Dendritic cell treated with granulocyte-macrophage colony-stimulating factor and Interleukin-4, amounts not matched to agents 40 ng/mL and 50 ng/mL, for 4 days (primary cell): ENCODE measurements around the gene FOS.
"Not testable (repeated sequence)": the region's sequence is repeated elsewhere in the genome, so short reads cannot be mapped to it uniquely, and the experiment has no call there.

ENCODE experiments used
- H3K27ac Mint-ChIP-seq: one replicate; pipeline ENCODE4 v1.8.0; 2022; ENCODE audit warnings: mild to moderate bottlenecking, mixed read lengths
- H3K27me3 Mint-ChIP-seq: one replicate; pipeline ENCODE4 v1.8.0; 2022; ENCODE audit warnings: mild to moderate bottlenecking, mixed read lengths
- H3K36me3 Mint-ChIP-seq: one replicate; pipeline ENCODE4 v1.8.0; 2022; ENCODE audit warnings: low read depth, mixed read lengths
- H3K4me1 Mint-ChIP-seq: one replicate; pipeline ENCODE4 v1.8.0; 2022; ENCODE audit warnings: low read depth, mixed read lengths
- H3K4me3 Mint-ChIP-seq: one replicate; pipeline ENCODE4 v1.8.0; 2022; ENCODE audit warnings: mild to moderate bottlenecking, moderate library complexity, mixed read lengths
- H3K9me3 Mint-ChIP-seq: one replicate; pipeline ENCODE4 v1.8.0; 2022; ENCODE audit warnings: mixed read lengths
- intact Hi-C: fragments of 100-400 bp; cut with micrococcal nuclease; formaldehyde crosslinking; loops from one replicate; pipeline ENCODE4 v1.15.0; 2022

FOS gene

GRCh38 chr14:75275598-75275997 lies 3.0 kb upstream of the FOS start:
- H3K36me3 Mint-ChIP-seq: peaks cover 20% of the 10 kb centered on the region
- H3K27ac Mint-ChIP-seq: peak overlapping the region; percentile 98
- peaks cover 69% of the 10 kb centered on the region for H3K4me1 Mint-ChIP-seq
- no peaks in the 10 kb centered on the region for H3K9me3 Mint-ChIP-seq
- H3K27me3 Mint-ChIP-seq: peaks cover 10% of the 10 kb centered on the region
- H3K4me3 Mint-ChIP-seq: no peak overlapping the region
- intact Hi-C loops: loop anchor here (5.0 kb wide), 1 partner anchor 88 kb away; no protein-coding TSS in a partner anchor

DNA sequence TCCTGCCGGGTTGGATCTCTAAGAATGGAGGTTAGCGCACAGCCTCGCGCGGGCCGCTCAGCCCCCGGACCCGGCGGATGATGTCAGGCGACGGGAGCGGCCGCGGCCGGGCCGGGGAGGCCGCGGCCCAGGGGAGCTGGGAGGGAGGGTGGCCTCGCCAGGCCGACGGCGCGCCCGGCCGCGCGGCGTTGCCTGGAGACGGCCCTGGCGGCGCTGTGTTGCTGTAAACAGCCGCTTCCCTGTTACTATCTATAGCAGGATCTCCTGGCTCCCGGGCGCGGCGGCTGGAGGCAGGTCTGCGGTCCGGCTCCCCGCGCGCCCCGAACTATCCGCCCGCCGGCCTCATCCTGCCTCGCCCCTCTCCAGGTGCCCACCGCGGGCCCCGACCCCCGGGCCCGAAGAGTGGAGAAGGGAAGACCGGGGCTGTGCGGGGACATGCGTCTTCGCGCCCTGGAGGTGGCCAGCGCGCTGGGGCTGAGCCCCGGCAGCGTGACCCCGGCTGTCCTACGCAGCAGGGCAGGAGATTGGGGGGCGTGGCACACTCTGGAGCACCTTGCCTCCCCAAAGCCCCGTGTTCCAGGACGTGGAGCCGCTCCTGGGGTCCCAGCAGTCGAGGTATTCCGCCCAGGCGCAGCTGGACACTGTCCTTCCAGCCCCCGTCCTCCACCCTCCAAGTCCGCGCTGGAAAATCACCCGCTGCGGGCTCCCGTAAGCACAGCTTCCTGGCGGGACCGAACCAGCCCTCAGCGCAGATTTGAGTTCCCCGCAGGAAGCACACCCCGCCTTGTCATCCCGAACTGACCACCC lies 1.4 kb upstream of the FOS start:
- Mint-ChIP-seq H3K27ac (peak overlapping the region; percentile 98), H3K27me3 (peaks cover 6% of the 10 kb centered on the region), H3K9me3 (no peaks in the 10 kb centered on the region), H3K36me3 (peaks cover 29% of the 10 kb centered on the region), H3K4me3 (peak overlapping the region; percentile 90), H3K4me1 (peaks cover 75% of the 10 kb centered on the region)
- intact Hi-C loops: loop anchor here (5.0 kb wide), 1 partner anchor 90 kb away; no protein-coding TSS in a partner anchor

DNA sequence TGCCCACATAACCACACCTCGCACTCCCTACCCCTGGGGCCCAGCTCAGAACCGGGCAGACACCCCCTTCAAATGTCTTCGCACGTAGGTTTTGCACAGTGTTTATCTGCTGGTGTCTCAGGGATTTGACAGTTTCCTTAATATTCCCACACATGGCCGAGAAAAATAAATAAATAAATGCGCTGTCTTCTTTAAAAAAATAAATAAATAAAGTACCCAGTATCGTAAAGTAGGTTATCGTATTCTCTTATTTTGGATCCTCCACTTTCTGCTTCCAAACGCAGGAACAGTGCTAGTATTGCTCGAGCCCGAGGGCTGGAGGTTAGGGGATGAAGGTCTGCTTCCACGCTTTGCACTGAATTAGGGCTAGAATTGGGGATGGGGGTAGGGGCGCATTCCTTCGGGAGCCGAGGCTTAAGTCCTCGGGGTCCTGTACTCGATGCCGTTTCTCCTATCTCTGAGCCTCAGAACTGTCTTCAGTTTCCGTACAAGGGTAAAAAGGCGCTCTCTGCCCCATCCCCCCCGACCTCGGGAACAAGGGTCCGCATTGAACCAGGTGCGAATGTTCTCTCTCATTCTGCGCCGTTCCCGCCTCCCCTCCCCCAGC lies 710 bp upstream of the FOS start:
- peak overlapping the region; percentile 98 for H3K27ac Mint-ChIP-seq
- peaks cover 29% of the 10 kb centered on the region for H3K36me3 Mint-ChIP-seq
- intact Hi-C loops: loop anchor here (5.0 kb wide), 1 partner anchor 91 kb away; no protein-coding TSS in a partner anchor

GRCh38 chr14:75279153-75279762 lies 630 bp downstream of the FOS start:
- Mint-ChIP-seq H3K36me3 (peaks cover 29% of the 10 kb centered on the region), H3K4me1 (peaks cover 72% of the 10 kb centered on the region), H3K4me3 (peak overlapping the region; percentile 90), H3K9me3 (no peaks in the 10 kb centered on the region), H3K27ac (peak overlapping the region; percentile 98), H3K27me3 (no peaks in the 10 kb centered on the region)
- intact Hi-C loops: loop anchor here (5.0 kb wide), 1 partner anchor 92 kb away; no protein-coding TSS in a partner anchor

More for the DNA sequence above, 710 bp upstream of the FOS start:
- Mint-ChIP-seq H3K9me3 (no peaks in the 10 kb centered on the region), H3K27me3 (peaks cover 6% of the 10 kb centered on the region), H3K4me1 (peaks cover 73% of the 10 kb centered on the region), H3K4me3 (peak overlapping the region; percentile 90)

GRCh38 chr14:75279763-75280290 lies 1.2 kb downstream of the FOS start:
- no peaks in the 10 kb centered on the region for H3K9me3 Mint-ChIP-seq
- H3K36me3 Mint-ChIP-seq: peaks cover 29% of the 10 kb centered on the region
- peaks cover 69% of the 10 kb centered on the region for H3K4me1 Mint-ChIP-seq
- peak overlapping the region; percentile 90 for H3K4me3 Mint-ChIP-seq
- H3K27me3 Mint-ChIP-seq: no peaks in the 10 kb centered on the region
- H3K27ac Mint-ChIP-seq: peak overlapping the region; percentile 98
- intact Hi-C loops: loop anchor here (5.0 kb wide), 1 partner anchor 93 kb away; no protein-coding TSS in a partner anchor

DNA sequence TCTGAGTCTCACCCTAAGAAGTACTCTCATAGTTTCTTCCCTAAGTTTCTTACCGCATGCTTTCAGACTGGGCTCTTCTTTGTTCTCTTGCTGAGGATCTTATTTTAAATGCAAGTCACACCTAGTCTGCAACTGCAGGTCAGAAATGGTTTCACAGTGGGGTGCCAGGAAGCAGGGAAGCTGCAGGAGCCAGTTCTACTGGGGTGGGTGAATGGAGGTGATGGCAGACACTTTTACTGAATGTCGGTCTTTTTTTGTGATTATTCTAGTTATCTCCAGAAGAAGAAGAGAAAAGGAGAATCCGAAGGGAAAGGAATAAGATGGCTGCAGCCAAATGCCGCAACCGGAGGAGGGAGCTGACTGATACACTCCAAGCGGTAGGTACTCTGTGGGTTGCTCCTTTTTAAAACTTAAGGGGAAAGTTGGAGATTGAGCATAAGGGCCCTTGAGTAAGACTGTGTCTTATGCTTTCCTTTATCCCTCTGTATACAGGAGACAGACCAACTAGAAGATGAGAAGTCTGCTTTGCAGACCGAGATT lies 1.7 kb downstream of the FOS start:
- H3K27ac Mint-ChIP-seq: peak overlapping the region; percentile 98
- no peaks in the 10 kb centered on the region for H3K27me3 Mint-ChIP-seq
- no peaks in the 10 kb centered on the region for H3K9me3 Mint-ChIP-seq
- H3K4me3 Mint-ChIP-seq: peak overlapping the region; percentile 90
- intact Hi-C loops: no loop called here
- H3K36me3 Mint-ChIP-seq: peaks cover 29% of the 10 kb centered on the region
- H3K4me1 Mint-ChIP-seq: peaks cover 68% of the 10 kb centered on the region

GRCh38 chr14:75280831-75281653 lies 2.4 kb downstream of the FOS start:
- intact Hi-C loops: no loop called here

DNA sequence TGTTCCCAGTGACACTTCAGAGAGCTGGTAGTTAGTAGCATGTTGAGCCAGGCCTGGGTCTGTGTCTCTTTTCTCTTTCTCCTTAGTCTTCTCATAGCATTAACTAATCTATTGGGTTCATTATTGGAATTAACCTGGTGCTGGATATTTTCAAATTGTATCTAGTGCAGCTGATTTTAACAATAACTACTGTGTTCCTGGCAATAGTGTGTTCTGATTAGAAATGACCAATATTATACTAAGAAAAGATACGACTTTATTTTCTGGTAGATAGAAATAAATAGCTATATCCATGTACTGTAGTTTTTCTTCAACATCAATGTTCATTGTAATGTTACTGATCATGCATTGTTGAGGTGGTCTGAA lies 3.0 kb downstream of the FOS start:
- Mint-ChIP-seq H3K4me3 (no peak overlapping the region), H3K4me1 (peaks cover 69% of the 10 kb centered on the region)

More at GRCh38 chr14:75280831-75281653, 2.4 kb downstream of the FOS start:
- peak overlapping the region; percentile 98 for H3K27ac Mint-ChIP-seq
- peaks cover 29% of the 10 kb centered on the region for H3K36me3 Mint-ChIP-seq
- H3K9me3 Mint-ChIP-seq: no peaks in the 10 kb centered on the region
- peak overlapping the region; percentile 54 for H3K4me3 Mint-ChIP-seq
- peaks cover 67% of the 10 kb centered on the region for H3K4me1 Mint-ChIP-seq
- H3K27me3 Mint-ChIP-seq: no peaks in the 10 kb centered on the region

GRCh38 chr14:75282170-75282554 lies 3.5 kb downstream of the FOS start:
- Mint-ChIP-seq H3K36me3 (peaks cover 29% of the 10 kb centered on the region), H3K27me3 (no peaks in the 10 kb centered on the region), H3K9me3 (no peaks in the 10 kb centered on the region), H3K4me3 (no peak overlapping the region), H3K27ac (no peak overlapping the region), H3K4me1 (peaks cover 73% of the 10 kb centered on the region)
- intact Hi-C loops: loop anchor here (2.0 kb wide), 1 partner anchor 17 kb away; no protein-coding TSS in a partner anchor

More for the DNA sequence above, 3.0 kb downstream of the FOS start:
- peaks cover 29% of the 10 kb centered on the region for H3K36me3 Mint-ChIP-seq
- no peaks in the 10 kb centered on the region for H3K9me3 Mint-ChIP-seq
- H3K27ac Mint-ChIP-seq: peak overlapping the region; percentile 98
- intact Hi-C loops: loop anchor here (2.0 kb wide), 1 partner anchor 17 kb away; no protein-coding TSS in a partner anchor
- H3K27me3 Mint-ChIP-seq: no peaks in the 10 kb centered on the region

DNA sequence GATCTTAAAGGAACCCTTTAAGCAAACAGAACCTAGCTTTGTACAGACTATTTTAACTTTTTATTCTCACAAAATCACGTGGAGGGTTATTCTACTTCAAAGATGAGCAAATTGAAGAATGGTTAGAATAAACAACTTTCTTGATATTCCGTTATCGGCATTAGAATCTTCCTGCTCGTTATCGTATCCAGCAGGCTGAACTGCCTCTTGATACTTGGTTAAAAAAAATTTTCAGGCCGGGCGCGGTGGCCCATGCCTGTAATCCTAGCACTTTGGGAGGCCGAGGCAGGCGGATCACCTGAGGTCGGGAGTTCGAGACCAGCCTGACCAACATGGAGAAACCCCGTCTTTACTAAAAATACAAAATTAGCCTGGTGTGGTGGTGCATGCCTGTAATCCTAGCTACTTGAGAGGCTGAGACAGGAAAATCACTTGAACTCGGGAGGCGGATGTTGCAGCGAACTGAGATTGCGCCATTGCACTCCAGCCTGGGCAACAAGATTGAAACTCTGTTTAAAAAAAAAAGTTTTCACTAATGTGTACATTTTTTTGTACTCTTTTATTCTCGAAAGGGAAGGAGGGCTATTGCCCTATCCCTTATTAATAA lies 4.0 kb downstream of the FOS start:
- H3K4me1 Mint-ChIP-seq: peaks cover 74% of the 10 kb centered on the region
- intact Hi-C loops: loop anchor here (2.0 kb wide), 1 partner anchor 16 kb away; no protein-coding TSS in a partner anchor
- peak overlapping the region; percentile 83 for H3K27ac Mint-ChIP-seq
- H3K27me3 Mint-ChIP-seq, H3K9me3 Mint-ChIP-seq: not testable (repeated sequence)
- peaks cover 29% of the 10 kb centered on the region for H3K36me3 Mint-ChIP-seq
- peak overlapping the region; percentile 43 for H3K4me3 Mint-ChIP-seq

DNA sequence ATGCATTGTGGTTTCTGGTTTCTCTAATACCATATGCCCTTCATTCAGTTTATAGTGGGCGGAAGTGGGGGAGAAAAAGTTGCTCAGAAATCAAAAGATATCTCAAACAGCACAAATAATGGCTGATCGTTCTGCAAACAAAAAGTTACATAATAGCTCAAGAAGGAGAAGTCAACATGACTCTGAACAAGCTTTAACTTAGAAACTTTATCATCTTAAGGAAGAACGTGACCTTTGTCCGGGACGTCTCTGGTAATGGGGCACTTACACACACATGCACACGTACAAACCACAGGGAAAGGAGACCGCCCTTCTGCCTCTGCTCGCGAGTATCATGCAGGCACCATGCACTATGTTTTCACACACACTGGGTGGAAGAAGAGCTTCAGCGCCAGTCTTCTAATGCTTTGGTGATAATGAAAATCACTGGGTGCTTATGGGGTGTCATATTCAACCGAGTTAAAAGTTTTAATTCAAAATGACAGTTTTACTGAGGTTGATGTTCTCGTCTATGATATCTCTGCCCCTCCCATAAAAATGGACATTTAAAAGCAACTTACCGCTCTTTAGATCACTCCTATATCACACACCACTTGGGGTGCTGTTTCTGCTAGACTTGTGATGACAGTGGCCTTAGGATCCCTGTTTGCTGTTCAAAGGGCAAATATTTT lies 4.7 kb downstream of the FOS start:
- Mint-ChIP-seq H3K4me1 (peaks cover 75% of the 10 kb centered on the region), H3K36me3 (peaks cover 29% of the 10 kb centered on the region), H3K9me3 (no peaks in the 10 kb centered on the region), H3K27me3 (no peaks in the 10 kb centered on the region), H3K4me3 (peak overlapping the region; percentile 43), H3K27ac (peak overlapping the region; percentile 83)
- intact Hi-C loops: loop anchor here (2.0 kb wide), 1 partner anchor 16 kb away; no protein-coding TSS in a partner anchor
